Choroid plexus epithelial cell (primary cell): Measurements from ENCODE around the gene PSG11.

ENCODE experiments used
- DNase-seq: peaks from one replicate; pipeline ENCODE4 v3.0.0-alpha.2; 2010; ENCODE audit warnings: low read depth
- H3K4me3 ChIP-seq: 2 replicates; pipeline ENCODE4 v1.5.1; 2011; ENCODE audit warnings: low read depth, mild to moderate bottlenecking, control low read depth, low read length, moderate library complexity
- TF ChIP-seq, protein P1 (sequence below): conservative IDR thresholded peaks from 2 replicates; pipeline ENCODE4 v1.5.1; 2011; ENCODE audit warnings: low read depth, mild to moderate bottlenecking, control low read depth, inconsistent platforms, low read length, moderate library complexity

The PSG11 gene

DNA sequence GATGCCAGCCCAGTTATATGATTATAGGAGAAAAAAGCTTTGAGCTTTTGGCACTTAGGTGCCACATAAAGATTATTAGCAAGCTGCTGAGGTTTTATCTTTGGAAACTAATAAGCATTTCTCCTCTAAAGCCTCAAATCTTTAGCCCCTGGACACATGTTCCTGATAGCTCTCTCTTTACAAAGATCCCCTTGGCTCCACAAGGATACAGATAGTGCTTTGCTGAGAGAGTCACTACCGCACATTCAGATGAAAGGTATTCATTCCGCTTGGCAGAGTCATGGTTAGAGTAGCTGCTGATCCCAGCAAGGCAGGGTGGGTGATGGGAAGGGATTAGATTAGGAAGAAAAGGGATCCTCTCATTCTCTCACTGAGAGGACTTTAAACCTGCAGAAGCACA lies 61.1 kb downstream of the PSG11 start:
- TF ChIP-seq, protein P1, sequence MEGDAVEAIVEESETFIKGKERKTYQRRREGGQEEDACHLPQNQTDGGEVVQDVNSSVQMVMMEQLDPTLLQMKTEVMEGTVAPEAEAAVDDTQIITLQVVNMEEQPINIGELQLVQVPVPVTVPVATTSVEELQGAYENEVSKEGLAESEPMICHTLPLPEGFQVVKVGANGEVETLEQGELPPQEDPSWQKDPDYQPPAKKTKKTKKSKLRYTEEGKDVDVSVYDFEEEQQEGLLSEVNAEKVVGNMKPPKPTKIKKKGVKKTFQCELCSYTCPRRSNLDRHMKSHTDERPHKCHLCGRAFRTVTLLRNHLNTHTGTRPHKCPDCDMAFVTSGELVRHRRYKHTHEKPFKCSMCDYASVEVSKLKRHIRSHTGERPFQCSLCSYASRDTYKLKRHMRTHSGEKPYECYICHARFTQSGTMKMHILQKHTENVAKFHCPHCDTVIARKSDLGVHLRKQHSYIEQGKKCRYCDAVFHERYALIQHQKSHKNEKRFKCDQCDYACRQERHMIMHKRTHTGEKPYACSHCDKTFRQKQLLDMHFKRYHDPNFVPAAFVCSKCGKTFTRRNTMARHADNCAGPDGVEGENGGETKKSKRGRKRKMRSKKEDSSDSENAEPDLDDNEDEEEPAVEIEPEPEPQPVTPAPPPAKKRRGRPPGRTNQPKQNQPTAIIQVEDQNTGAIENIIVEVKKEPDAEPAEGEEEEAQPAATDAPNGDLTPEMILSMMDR, result no peak
- H3K4me3 ChIP-seq, result no peak overlapping the region
- DNase-seq, result peak; percentile 15

DNA sequence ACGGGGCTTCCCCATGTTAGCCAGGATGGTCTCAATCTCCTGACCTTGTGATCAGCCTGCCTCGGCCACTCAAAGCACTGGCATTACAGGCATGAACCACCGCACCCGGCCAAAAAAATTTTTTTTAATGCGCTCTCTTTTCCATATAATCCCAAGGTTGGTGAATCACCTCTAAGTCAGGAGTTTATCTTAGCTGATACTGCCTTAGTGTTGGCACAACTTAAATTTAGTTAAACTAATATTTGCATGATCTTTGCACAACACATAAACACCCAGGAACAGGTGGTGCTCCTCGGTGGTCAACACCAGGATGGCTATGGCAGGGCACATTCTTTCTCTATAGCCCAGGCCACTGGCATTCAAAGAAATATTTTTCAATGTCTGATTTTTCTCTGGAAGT lies 65.2 kb downstream of the PSG11 start:
- no peak for DNase-seq
- no peak overlapping the region for H3K4me3 ChIP-seq
- TF ChIP-seq, protein P1, result no peak
